Kidney tubule cell (primary cell): ENCODE data around the gene MGST2.
"Not testable (repeated sequence)": the region's sequence is repeated elsewhere in the genome, so short reads cannot be mapped to it uniquely, and the experiment has no call there.

Source experiments
- DNase-seq: peaks from one replicate; pipeline ENCODE4 v3.0.0-alpha.2; 2018; ENCODE audit warnings: low spot score

The MGST2 gene

DNA sequence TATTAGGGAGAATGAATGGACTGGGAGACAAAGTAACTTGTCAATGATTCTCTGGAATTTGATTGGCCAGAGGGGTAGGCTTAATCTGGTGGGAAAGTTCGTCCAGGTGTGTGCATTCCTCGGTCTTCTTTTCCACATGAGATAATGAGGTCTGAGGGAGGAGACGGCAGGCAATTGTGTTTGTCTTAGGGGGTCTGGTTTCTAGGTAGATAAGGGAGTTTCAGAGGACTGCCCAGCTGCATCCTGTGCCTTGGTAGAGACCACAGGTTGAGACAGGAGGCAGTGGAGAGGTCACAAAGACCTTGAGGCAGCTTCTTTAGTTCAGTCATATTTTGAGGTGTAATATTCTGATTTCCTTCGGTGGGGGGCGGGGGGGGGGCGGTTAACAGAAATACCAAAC lies 4.3 kb downstream of the MGST2 start:
- no peak for DNase-seq

DNA sequence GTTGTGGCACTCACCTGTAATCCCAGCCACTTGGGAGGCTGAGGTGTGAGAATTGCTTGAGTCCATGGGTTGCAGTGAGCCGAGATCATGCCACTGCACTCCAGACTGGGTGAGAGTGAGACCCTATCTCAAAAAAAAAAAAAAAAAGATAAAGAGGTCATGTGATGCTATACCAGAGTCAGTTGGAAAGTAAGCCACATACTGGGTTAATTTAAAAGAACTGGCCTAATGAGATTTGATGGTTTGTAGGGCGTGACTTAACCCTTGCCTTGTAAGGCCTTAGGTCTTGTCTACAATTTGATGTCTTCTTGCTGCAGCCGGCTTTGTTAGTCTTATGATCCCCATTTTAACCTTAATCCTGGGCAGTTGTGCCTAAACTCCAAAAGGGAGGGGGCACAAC lies 5.2 kb downstream of the MGST2 start:
- DNase-seq = no peak

DNA sequence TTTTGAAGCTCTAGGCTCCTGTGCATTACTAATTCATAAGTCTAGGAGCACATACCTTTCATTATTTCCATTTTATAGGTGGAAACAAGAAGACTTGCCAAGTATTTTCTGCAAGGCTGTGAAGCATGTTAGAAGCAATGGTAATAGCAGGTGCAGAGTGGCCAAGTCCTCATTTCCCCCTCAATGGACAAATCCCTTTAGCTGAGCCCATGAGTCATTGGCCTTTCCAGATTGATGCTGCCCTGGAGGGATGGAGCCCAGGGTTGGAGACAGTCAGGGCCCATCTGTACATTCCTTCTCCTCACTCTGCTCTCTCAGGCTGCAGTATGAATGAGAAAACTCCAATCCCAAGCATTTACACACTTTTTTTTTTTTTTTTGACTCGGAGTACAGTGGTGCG lies 6.6 kb downstream of the MGST2 start:
- no peak for DNase-seq

DNA sequence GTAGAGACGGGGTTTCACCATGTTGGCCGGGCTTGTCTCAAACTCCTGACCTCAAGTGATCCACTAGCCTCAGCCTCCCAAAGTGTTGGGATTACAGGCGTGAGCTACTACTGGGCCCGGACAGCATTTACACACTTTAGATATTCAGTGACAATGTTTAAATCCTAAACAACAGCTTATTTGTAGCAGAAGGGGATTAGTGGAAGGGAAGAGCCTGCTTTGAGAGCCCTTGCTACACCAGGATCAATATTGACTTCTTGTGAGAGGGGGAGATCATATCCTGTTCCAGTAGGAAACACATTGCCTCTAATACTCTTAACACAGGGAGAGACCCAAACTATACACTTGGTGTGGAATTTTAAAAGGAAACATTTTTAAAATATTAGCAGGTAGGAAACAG lies 7.1 kb downstream of the MGST2 start:
- no peak for DNase-seq

DNA sequence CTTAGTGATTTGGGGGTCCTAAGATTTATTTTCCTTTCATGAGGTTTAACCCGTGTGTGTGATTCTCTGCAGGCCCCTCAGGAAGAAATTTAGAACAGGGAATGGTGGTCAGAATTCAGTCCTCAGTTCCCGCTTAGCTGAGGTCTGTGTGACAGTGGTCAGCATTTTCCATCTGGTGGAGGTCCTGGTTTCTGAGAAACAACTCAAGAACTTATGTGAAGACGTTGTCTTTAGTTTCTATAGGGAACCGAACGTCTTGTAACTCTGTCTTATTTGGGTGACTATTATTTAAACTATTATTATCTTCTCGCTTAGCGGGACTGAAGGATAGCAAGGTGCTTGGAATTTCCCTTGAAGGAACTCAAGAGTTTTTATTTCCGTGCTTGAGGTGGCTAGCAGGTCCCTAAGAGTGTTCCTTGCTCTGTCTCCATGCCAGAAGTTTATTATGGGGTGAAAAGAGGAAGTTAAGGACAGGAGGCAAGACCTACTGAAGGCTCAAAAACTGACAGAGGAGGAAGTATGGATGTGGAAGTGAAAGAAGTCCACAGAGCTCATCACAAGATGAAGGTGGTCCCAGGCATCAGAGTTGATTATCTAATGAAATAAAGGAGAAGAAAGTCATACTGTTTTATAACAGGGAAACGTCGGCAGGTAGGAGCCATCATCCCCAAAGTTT lies 9.4 kb downstream of the MGST2 start:
- DNase-seq = no peak

DNA sequence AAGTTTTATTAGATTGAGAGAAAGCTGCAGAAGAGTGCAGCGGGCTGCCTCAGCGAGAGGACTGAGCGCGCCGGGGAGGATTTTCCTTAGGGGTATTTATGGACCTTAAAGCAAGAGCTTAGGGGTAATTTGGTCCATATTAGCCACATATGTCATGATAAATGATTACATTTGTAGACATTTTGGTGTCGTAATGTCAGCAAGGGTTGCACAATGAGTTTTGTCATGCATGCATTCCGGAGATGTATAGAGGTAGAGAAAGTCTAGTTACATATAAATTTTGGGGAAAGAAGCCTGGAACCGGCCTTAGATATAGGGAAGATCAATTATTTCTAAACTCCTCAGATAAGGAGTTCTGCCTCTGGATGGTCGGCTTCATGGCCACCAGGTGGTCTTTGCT lies 10.0 kb downstream of the MGST2 start:
- no peak for DNase-seq

DNA sequence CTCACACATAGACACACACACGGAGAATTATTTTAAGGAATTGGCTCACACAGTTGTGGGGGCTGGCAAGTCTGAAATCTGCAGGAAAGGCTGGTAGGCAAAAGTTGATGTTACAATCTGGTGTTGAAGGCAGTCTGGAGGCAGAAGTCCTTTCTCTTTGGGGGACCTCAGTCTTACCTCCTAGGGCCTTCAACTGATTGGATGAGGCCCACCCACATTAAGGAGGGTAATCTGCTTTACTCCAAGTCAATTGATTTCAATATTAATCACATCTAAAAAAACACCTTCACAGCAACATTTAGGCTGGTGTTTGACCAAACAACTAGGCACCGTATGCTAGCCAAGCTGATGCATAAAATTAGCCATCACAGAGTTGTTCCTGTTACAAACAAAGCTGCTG lies 10.7 kb downstream of the MGST2 start:
- DNase-seq = no peak

DNA sequence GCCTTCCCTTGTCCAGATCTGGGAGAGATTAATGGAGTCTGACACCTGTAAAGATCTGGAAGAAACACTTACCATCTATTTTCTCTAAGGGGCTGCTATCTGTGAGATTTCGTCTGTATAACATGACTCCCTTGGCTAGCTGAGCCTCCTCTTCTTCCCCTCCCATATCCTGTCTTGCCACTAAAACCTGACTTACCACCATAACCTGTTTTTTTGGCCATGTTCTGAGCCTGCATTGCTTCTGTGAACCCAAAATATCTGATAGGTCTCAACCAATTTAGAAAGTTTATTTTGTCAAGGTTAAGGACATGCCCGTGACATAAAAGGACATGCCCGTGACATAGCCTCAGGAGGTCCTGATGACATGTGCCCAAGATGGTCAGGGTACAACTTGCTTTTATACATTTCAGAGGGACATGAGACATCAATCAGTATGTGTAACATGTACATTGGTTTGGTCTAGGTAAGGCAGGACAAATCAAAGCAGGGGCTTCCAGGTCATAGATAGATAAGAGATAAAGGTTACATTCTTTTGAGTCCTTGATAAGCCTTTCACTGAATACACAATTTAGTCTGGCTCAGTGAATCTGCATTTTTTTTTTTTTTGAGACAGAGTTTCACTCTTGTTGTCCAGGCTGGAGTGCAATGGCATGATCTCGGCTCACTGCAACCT lies 11.4 kb downstream of the MGST2 start:
- DNase-seq = no peak

DNA sequence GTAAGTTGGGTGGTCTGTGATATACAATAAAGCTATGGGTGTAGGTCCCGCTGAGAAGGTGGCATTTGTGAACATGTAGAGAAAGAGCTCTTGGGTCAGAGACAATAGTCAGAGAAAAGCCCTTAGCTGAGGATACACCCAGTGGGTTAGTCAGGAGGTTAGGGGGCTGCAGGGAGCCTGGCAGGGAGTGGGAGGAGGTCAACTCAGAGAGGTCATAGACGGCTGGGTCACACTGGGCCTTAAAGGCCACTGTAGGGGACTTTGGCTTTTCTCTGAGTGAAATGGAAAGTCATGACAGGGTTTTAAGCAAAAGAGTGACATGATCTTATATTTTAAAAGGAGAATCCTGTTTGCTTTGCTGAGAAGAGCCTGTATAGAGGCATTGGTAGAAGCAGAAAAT lies 16.7 kb downstream of the MGST2 start:
- no peak for DNase-seq

DNA sequence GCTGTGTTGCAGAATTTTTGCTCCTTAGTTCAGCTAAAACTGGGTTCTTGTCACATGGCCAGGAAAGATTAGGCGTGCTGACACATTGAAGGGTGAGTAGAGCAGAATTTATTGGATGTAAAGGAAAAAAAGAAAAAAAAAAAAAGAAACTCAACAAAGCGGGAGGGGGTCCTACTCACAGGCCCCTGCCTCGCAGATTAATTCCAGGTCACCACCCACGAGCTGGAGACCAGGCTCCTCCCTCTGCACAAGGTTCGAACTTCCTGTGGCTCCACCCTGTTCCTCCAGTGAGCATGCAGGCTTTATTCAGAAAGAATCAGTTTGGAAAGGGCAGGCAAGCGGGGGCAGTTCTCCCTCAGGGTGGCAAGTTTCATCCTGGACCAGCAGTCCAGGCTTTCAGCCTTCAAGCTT lies 17.1 kb downstream of the MGST2 start:
- DNase-seq = no peak

DNA sequence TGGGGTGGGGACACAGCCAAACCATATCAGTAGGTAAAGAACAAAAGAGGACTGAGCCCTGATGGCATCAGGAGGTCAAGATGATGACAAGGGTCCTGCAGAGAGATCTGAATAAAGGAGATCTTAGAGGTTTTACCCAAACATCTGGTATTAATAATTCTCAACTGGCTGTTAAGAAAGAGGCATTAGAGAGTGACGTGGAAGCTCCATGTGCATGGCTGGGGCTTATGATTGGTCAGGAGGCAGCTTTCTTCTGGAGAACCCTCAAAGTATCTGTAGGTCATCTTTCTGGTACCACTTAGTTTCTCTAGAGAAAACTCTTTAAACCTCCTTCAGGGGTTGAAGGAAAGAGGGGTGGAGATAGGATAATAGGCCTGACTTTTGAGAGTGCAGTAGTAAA lies 18.7 kb downstream of the MGST2 start:
- DNase-seq = no peak

DNA sequence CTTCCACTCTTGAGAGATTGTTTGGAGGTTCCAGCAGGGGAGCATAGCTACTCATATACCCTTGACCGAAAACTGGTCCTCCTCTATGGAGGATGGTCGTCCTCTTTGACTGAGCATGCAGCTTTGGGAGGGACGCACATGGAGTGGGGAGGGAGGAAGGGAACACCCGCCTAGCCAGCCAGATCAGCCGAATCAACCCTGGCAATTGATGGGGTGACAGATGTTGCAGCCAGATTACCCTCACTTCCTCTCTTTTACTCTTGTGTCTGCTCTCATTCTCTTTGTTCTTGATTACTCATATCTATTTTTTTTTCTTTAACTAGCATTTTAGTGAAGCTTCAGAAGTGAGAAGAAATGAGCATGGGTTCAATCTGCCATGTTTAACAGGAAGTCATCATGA lies 19.6 kb downstream of the MGST2 start:
- no peak for DNase-seq

DNA sequence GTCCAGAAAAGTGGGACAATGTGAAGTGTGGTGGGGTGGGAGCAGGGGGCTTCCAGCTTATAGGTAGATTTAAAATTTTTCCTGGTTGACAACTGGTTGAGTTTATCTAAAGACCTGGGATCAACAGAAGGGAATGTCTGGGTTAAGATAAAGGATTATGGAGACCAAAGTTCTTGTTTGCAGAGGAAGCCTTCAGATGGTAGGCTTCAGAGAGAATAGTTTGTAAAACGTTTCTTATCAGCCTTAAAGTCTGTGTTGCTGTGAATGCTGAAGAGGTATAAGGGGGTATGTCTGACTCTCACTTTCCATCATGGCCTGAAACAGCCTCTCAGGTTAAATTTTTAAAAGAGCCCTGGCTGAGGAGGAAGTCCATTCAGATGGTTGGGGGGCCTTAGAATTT lies 20.5 kb downstream of the MGST2 start:
- DNase-seq = no peak

DNA sequence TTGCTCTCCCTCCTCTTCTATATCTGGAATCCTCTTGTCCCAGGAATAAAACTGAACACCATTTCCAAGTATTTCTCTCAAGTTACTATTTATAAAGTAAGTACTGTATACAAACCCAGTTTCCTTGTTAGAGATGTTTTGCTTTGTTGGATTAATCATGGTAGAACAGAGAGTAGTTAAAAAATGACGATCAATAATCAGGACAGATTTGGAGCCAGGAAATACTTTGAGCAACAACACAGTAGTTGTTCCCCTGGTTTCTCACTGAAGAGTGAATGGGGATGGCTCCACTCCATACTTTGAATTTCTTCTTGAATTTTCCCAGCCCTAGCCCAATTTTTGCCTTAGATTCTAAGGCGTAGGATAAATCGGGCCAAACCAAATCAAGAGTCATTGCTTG lies 21.4 kb downstream of the MGST2 start:
- DNase-seq = no peak

DNA sequence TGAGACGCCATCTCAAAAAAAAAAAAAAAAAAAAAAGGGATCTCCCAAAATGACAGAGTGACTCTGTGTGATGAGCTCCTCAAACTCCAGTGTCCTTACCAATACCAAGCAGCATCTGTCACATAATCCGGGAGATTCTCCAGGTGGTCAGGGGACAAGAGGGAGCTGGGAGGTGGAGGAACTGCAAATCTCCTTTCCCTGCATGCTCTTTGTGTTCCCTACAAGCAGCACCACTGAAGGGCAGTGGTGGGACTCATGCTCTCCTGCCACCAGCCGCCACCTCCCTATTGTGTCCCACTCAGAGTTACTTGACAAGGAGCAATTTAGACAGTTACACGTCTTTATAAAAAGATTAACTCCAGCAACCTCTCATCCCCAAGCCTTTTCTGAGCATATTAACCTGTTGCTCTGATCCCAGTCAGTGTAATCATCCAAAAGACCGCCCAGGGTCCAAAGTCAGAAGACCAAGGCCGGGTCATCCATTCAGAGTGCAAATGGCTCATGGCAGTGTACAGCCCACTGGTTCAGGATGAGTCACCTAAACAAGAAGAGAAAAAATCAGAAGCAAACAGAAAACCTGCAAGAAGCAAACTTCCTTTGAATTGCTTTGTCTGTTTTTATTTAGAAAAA lies 23.6 kb downstream of the MGST2 start:
- peak; percentile 48 for DNase-seq

DNA sequence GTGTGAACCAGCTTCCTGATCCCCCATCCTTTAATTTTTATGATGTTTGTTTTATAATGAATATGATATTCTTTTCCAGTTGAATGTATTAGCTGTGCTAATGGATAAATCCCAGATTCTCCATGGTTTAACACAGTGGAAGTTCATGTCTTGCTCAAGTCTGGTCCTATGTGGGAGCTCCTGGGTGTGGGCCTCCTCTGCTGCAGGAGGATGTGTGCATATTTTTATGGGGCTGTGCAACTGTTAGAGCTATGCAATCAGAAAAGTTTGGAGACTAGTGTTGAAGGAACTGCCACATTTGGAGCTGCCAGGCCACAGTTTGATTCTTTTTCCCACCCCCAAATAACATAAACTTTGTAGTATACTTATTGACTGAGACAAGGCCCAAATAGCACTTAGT lies 24.8 kb downstream of the MGST2 start:
- DNase-seq = no peak

DNA sequence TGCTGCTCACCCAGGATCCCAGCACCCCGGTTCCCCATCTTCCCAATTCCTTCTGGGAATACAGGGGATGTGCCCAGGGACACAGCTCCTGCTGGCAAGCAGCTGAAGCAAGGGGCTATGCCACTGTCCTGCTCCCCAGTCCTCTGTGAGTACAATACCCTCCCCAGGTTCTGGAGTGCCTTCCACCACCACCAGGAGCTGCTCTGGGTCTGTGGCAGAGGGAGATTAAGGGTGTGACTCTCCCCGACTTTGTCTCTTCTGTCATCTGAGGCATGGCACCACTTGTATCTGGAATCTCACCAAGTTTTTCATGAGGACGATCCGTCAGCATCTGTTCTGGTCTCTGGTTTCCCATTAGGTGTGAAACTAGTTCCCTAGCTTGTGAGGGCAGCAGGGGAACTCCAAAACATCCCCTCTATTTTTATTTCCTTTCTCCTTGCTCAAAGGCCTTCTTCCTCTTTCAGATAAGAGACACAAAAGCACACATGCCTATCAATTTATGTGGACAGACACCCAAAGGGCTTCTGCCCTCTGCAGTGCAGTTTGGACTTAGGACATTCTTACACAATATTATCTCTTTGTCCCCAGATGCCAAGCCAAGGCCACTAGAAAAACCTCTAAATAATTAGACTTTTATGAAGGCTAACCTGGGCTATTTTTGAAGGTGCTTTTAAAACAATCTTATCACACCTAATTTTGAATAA lies 26.8 kb downstream of the MGST2 start:
- DNase-seq = no peak

DNA sequence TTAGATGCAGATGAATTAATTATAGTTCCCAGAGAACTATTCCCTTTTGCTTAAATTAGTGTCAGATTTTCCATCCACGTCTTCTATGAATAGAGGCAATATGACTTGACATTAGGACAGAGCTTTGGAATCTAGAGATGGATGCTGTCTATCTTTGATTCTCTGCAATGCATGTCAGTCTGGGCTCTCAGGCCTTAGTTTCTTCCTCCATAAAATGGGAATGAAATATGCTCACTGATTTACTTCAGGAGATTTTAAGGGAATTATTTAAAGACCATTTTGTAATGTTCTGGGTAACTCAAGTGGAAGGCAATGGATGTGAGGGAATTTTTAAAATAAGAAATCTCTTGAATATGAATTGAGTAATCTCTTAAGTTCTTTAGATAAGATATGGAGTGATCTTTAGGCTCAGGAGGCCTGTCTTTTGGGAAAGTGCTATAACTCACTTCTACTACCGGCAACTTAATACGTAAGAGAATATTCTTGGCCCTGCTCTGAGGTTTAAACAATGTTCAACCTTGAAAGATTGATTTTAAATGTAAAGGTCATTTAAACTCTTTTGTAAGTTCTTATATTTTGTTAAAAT lies 29.0 kb downstream of the MGST2 start:
- no peak for DNase-seq

DNA sequence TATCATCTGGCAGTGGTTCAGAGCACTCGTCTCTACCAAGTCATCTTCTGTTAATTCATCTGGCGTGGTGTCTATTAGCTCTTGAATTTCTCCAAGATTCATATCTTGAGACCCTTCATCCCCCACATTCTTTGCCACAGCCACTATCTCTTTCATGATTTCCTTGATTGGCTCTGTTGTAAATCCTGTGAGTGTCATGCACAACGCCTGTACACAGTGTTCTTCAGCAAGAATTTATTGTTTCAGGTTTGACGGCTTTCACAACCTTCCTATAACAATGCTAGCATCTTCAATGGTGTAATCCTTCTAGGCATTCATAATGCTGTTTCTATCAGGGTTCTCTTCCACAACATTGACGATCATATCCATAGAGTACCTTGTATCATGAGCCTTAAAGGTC lies 30.9 kb downstream of the MGST2 start:
- DNase-seq = no peak

DNA sequence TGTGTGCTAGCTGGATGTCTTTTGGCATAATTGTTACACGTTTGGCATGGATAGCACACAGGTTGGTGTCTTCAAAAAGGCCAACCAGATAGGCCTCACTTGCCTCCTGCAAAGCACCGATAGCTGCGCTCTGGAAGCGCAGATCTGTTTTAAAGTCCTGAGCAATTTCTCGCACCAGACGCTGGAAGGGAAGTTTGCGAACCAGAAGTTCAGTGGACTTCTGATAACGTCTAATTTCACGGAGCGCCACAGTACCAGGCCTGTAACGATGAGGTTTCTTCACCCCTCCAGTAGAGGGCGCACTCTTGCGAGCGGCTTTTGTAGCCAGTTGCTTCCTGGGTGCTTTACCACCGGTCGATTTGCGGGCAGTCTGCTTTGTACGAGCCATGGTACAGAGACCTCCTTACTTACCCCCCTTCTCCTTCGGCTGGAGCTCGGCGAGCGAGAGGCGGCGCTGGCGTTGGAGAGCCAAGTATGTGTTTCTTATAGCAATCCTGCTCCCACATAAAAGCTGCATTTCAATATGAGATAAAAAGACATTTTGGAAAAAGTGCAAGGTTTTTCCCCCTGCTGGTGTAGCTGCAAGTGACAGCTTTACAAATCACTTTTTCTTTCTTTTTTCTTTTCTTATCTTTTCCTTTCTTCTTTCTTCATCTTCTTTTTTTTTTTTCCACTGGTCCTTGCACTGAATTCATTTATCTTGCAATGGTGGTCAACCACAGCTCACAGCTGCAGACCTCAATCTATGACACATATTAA lies 32.7 kb downstream of the MGST2 start:
- DNase-seq = not testable (repeated sequence)

DNA sequence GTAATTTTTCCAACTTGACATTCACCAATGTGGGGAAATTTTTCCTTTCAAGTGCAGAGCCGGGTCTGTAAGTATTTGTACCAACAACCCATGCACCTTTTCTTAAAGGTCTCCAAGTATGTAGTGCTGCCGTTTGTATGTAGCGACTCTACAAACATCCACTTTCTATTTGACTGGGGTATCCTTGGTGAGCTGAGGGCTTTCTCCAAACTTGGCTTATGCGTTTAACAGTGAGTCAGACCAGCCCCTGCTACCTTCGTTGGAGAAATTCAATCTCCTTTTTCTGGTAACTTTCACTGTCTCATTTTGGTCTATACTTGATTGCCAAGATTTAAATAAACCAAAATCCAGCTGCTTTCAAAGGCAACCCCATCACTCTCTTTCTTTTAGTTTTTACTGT lies 34.9 kb downstream of the MGST2 start:
- no peak for DNase-seq

DNA sequence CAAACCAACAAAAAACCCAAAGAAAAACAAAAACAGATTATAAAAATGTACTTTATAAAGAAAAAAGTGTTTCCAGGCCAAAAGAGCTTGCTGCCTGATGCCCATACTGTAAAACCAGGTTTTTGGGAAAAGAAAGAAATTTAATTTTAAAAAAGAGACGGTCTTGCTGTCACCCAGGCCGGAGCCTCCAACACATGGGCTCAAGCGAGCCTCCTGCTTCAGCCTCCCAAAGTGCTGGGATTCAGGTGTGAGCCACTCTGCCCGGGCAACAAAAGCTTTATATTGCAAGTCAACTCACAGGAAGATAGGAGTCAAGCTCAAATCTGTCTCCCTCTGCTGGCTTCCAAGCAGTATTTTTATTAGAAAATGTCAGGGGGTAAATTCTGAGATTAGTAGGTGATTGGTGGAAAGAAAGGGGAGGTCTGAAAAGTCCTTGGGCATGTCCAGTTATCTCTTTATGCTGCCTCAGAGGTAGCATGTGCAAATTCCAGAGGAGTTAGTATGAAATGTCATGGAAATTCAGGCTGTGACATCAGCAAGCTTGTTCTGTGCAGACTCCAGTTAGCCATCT lies 39.4 kb downstream of the MGST2 start:
- DNase-seq = peak; percentile 4
